Ascending aorta (tissue), 2 donors: ENCODE data around the gene TRIM29. TPM values are rescaled to one million over a fixed set of nuclear protein-coding genes. Genes with fewer than 3 reads are reported as not detected.
A peak's percentile ranks its signal among the peaks of the same experiment; 100 is the strongest.
"Not testable (repeated sequence)": the region's sequence is repeated elsewhere in the genome, so short reads cannot be mapped to it uniquely, and the experiment has no call there.

ENCODE experiments used
- DNase-seq, 2 donors: peaks; one replicate each; pipeline ENCODE4 v3.0.0-alpha.2; 2019; ENCODE audit warnings: low spot score in 2 of 2
- H3K27ac ChIP-seq, 2 donors: fragments of 200-600 bp; sonication (generic); one replicate each; pipeline ENCODE4 v1.5.1; 2016 to 2017; ENCODE audit warnings: mild to moderate bottlenecking in 1 of 2
- H3K27me3 ChIP-seq: fragments of 200-600 bp; sonication (generic); one replicate; pipeline ENCODE4 v1.5.1; 2017
- H3K36me3 ChIP-seq, 2 donors: fragments of 200-600 bp; sonication (generic); one replicate each; pipeline ENCODE4 v1.5.1; 2016
- H3K4me1 ChIP-seq, 2 donors: fragments of 200-600 bp; sonication (generic); one replicate each; pipeline ENCODE4 v1.5.1; 2016 to 2017; ENCODE audit warnings: mild to moderate bottlenecking in 1 of 2
- H3K4me3 ChIP-seq, 2 donors: fragments of 200-600 bp; sonication (generic); one replicate each; pipeline ENCODE4 v1.5.1; 2016 to 2017; ENCODE audit warnings: mild to moderate bottlenecking in 1 of 2
- H3K9me3 ChIP-seq, 2 donors: fragments of 200-600 bp; sonication (generic); one replicate each; pipeline ENCODE4 v1.5.1; 2016
- intact Hi-C: fragments of 100-400 bp; cut with DNase I; formaldehyde crosslinking; loops from one replicate; pipeline ENCODE4 v1.15.1; 2023
- total RNA-seq: library from RNA; depleted of rRNA; stranded (reverse); fragments of >200 nt; gene quantifications from one replicate; pipeline ENCODE4 v1.1.0, GENCODE V29; 2016
- TF ChIP-seq, protein P1 (sequence below), 3 experiments: fragments of 200-600 bp in 2 of 3; fragments of 450-650 bp in 1 of 3; sonication (generic) in 2 of 3; IDR thresholded peaks; one replicate each; pipeline ENCODE4 v1.5.1; 2016 to 2019; ENCODE audit warnings: antibody characterized with exemption in 3 of 3, mild to moderate bottlenecking in 1 of 3, moderate library complexity in 1 of 3

Gene TRIM29
- total RNA-seq, 1 donor from 2014 or later: 0.43 TPM

DNA sequence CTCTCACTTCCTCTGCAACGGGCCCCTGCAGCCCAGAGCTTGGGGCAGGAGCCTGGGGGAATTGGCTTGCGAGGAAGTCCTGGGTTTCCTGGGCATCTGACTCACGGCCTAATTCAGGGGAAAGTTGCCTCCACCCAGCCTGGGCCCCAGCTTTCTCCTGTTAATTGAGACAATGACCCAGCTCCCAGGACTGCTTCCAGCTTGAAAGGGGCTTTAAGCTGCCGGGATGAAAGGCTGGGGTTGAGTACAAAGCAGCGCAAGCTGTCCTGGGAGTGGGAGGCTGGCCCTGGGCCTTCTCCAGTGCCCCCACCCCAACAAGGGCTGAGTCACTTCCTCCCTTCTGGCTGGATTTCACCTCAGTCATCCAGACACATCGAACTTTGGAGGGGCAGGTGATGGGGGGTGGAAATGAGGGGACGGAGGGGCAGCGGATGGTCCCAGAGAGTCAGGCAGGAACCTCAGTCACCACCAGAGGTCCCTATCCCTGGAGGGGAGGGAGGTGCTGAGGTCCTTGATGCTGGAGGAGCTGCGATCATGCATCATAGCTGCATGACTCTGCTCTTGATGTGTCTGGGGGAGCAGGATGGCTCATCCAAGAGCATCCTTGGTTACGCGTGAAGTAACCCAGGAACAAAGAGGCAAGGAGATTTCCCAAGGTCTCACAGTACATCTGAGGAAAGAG, 42.8 kb upstream of the TRIM29 start:
- no peaks in the 10 kb centered on the region for H3K27me3 ChIP-seq

GRCh38 chr11:120180063-120180462, 42.1 kb upstream of the TRIM29 start:
- H3K27ac ChIP-seq, intact Hi-C loops, H3K36me3 ChIP-seq, H3K4me1 ChIP-seq, H3K9me3 ChIP-seq, DNase-seq, H3K4me3 ChIP-seq, H3K27me3 ChIP-seq: not testable (repeated sequence)

More for the DNA sequence above, 42.8 kb upstream of the TRIM29 start:
- intact Hi-C loops: no loop called here
- peak in 1 of 2 donors; percentile 67 for DNase-seq
- H3K27ac ChIP-seq: no peak overlapping the region
- H3K4me1 ChIP-seq: no peaks in the 10 kb centered on the region
- TF ChIP-seq, protein P1, sequence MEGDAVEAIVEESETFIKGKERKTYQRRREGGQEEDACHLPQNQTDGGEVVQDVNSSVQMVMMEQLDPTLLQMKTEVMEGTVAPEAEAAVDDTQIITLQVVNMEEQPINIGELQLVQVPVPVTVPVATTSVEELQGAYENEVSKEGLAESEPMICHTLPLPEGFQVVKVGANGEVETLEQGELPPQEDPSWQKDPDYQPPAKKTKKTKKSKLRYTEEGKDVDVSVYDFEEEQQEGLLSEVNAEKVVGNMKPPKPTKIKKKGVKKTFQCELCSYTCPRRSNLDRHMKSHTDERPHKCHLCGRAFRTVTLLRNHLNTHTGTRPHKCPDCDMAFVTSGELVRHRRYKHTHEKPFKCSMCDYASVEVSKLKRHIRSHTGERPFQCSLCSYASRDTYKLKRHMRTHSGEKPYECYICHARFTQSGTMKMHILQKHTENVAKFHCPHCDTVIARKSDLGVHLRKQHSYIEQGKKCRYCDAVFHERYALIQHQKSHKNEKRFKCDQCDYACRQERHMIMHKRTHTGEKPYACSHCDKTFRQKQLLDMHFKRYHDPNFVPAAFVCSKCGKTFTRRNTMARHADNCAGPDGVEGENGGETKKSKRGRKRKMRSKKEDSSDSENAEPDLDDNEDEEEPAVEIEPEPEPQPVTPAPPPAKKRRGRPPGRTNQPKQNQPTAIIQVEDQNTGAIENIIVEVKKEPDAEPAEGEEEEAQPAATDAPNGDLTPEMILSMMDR (IDR thresholded peaks at IDR 0.05): no peak
- H3K36me3 ChIP-seq: no peaks in the 10 kb centered on the region
- no peaks in the 10 kb centered on the region for H3K9me3 ChIP-seq
- no peak overlapping the region for H3K4me3 ChIP-seq

DNA sequence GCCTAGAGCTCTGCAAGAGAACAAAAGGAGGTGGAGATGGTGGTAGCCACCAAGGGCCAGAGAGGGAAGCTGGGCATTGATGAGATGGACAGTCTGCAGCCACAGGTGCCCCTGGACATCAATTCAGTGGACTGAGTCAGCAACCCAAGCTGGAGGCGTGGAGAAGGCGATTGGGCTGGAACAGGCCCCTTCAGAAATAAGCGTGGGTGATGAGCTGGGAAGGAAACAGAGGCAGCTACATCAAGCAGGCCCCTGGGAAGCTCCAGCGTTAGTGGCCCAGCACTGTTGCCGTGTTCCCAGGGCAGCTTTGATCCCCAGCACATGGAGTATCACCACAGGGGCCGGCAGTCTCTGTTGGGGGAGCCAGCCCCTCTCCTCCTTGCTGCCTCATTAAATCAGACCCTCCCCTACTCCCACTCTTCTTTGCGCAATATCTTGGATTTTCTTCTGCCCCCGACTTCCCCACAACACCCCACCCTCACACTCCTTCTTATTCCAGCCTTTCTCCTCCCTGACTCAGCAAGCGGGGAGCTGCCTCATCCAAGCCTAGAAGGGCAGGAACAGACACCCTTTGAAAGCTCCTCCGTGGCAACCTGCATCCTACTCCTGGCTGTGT, 41.3 kb upstream of the TRIM29 start:
- TF ChIP-seq, protein P1 (IDR thresholded peaks at IDR 0.05): no peak
- no peak for DNase-seq
- Histone ChIP-seq H3K4me3 (no peak overlapping the region), H3K9me3 (no peaks in the 10 kb centered on the region), H3K27ac (no peak overlapping the region), H3K36me3 (no peaks in the 10 kb centered on the region), H3K4me1 (no peaks in the 10 kb centered on the region), H3K27me3 (no peaks in the 10 kb centered on the region)
- intact Hi-C loops: no loop called here

GRCh38 chr11:120178561-120179056, 40.7 kb upstream of the TRIM29 start:
- DNase-seq: no peak
- H3K4me3 ChIP-seq: no peak overlapping the region

GRCh38 chr11:120174866-120175265, 37.0 kb upstream of the TRIM29 start:
- H3K9me3 ChIP-seq: no peaks in the 10 kb centered on the region
- no peaks in the 10 kb centered on the region for H3K27me3 ChIP-seq
- no peak overlapping the region for H3K27ac ChIP-seq
- no peaks in the 10 kb centered on the region for H3K36me3 ChIP-seq
- peaks cover 0 to 2% of the 10 kb centered on the region in 2 donors for H3K4me1 ChIP-seq
- H3K4me3 ChIP-seq: no peak overlapping the region
- DNase-seq: no peak
- TF ChIP-seq, protein P1 (IDR thresholded peaks at IDR 0.05): no peak
- intact Hi-C loops: no loop called here

More at GRCh38 chr11:120178561-120179056, 40.7 kb upstream of the TRIM29 start:
- intact Hi-C loops: no loop called here
- TF ChIP-seq, protein P1 (IDR thresholded peaks at IDR 0.05): no peak
- Histone ChIP-seq H3K9me3 (no peaks in the 10 kb centered on the region), H3K4me1 (no peaks in the 10 kb centered on the region), H3K27ac (no peak overlapping the region), H3K27me3 (no peaks in the 10 kb centered on the region), H3K36me3 (no peaks in the 10 kb centered on the region)

DNA sequence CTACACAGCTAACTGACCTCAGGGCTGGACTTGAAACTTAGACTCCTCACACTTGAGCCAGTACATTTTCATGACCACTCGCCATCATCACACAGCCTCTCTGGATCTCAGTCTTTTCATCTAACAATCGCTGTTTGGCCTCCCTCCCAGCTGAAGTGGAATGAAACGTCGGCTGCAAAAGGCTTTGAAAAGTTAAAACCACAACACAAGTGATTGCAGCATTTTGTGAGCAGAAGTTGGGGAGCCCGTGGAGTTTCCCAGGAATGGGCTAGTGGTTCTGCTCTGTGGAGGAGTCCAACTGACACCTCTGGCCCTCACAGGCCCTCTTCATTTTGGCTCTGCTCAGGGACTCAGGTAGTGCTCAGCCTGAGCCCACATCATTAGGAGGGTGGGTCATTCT, 35.9 kb upstream of the TRIM29 start:
- intact Hi-C loops: no loop called here
- TF ChIP-seq, protein P1 (IDR thresholded peaks at IDR 0.05): no peak
- Histone ChIP-seq H3K9me3 (no peaks in the 10 kb centered on the region), H3K27ac (no peak overlapping the region), H3K27me3 (no peaks in the 10 kb centered on the region), H3K4me3 (no peak overlapping the region), H3K4me1 (peaks cover 0 to 8% of the 10 kb centered on the region in 2 donors), H3K36me3 (no peaks in the 10 kb centered on the region)
- no peak for DNase-seq
